Progenitor cell of endocrine pancreas (in vitro differentiated cells): ENCODE measurements around the gene PFKP. TPM values are rescaled to one million over a fixed set of nuclear protein-coding genes. Genes with fewer than 3 reads are reported as not detected.

Experiments
- DNase-seq: peaks from one replicate; pipeline ENCODE4 v3.0.0; 2021; ENCODE audit warnings: low spot score; ENCODE audit not compliant: unreplicated experiment
- H3K27ac Mint-ChIP-seq: 2 replicates; pipeline ENCODE4 v1.8.0; 2021; ENCODE audit warnings: mild to moderate bottlenecking, moderate library complexity, mixed read lengths
- H3K27me3 Mint-ChIP-seq: 2 replicates; pipeline ENCODE4 v1.8.0; 2021; ENCODE audit warnings: mixed read lengths
- H3K36me3 Mint-ChIP-seq: 2 replicates; pipeline ENCODE4 v1.8.0; 2022; ENCODE audit warnings: mixed read lengths; ENCODE audit not compliant: insufficient read depth
- H3K4me1 Mint-ChIP-seq: 2 replicates; pipeline ENCODE4 v1.8.0; 2021; ENCODE audit warnings: low read depth, mixed read lengths
- H3K4me3 Mint-ChIP-seq: 2 replicates; pipeline ENCODE4 v1.8.0; 2021; ENCODE audit warnings: low read depth, mild to moderate bottlenecking, moderate library complexity, mixed read lengths
- H3K9me3 Mint-ChIP-seq: 2 replicates; pipeline ENCODE4 v1.8.0; 2021; ENCODE audit warnings: low read depth, mixed read lengths
- total RNA-seq: library from RNA; stranded (reverse); gene quantifications from 2 replicates; pipeline ENCODE4 v1.2.1, GENCODE V29; 2021
- TF ChIP-seq, protein P1 (sequence below): fragments of 200-600 bp; sonication (generic); IDR thresholded peaks from one replicate; pipeline ENCODE4 v1.5.0; 2021; ENCODE audit warnings: antibody characterized with exemption, mild to moderate bottlenecking; ENCODE audit not compliant: unreplicated experiment

Gene PFKP
- total RNA-seq, 1 donor from 2014 or later = 4.8 TPM

DNA sequence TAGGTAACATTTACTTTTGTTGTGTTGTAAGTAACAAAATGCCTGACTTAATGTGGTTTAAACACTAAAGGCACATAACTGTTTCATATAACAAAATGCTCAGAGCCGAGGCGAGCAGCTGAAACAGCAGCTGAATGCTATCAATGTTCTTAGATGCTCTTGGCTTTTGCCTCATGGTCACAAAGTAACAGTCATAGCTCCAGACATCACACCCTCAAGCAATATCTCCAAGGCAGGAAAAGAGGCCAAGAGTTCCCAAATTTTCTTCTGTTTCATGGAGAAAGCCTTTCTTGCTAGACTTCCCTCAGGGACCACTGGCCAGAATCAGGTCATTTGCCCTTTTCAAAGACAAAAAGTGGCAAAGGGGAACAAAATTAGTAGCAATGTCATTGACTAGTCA lies 43.5 kb upstream of the PFKP start:
- Mint-ChIP-seq H3K27ac (no peak overlapping the region), H3K4me1 (no peaks in the 10 kb centered on the region), H3K4me3 (no peak overlapping the region), H3K9me3 (no peaks in the 10 kb centered on the region), H3K36me3 (no peaks in the 10 kb centered on the region), H3K27me3 (peaks cover 7% of the 10 kb centered on the region)
- DNase-seq = no peak
- TF ChIP-seq, protein P1, sequence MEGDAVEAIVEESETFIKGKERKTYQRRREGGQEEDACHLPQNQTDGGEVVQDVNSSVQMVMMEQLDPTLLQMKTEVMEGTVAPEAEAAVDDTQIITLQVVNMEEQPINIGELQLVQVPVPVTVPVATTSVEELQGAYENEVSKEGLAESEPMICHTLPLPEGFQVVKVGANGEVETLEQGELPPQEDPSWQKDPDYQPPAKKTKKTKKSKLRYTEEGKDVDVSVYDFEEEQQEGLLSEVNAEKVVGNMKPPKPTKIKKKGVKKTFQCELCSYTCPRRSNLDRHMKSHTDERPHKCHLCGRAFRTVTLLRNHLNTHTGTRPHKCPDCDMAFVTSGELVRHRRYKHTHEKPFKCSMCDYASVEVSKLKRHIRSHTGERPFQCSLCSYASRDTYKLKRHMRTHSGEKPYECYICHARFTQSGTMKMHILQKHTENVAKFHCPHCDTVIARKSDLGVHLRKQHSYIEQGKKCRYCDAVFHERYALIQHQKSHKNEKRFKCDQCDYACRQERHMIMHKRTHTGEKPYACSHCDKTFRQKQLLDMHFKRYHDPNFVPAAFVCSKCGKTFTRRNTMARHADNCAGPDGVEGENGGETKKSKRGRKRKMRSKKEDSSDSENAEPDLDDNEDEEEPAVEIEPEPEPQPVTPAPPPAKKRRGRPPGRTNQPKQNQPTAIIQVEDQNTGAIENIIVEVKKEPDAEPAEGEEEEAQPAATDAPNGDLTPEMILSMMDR = no peak

DNA sequence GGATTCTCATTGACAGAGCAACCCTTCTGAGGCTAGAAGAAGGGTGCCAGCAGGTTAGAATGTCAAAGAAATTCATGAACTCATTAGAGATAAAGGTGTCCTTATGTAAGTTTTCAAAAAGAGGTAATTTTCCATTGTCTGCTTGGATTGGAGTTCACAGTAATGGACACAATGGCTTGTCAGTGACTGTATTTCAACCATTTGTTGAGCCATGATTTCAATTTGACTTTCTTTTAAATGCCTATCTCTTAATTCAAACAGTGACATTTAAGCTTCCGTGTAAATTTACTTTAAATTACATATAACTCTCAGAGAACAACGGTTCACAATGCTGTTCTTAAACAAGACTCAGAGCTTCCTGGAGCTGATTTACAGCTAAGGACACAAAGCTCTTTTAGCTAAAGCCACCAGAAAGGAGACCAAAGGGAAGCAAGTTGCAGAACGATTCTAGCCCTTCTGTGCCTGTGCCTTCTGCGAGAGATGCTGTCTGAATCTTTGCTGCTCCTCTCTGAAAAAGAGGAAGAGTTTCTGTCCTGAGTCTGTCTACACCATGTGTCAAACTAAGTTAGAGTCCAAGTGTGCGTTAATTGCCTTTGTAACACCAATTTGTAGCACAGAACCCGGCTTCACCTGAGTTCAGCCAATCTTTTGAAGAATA lies 42.2 kb upstream of the PFKP start:
- no peak for DNase-seq
- Mint-ChIP-seq H3K9me3 (no peaks in the 10 kb centered on the region), H3K27ac (no peak overlapping the region), H3K27me3 (peaks cover 7% of the 10 kb centered on the region), H3K4me1 (no peaks in the 10 kb centered on the region), H3K36me3 (no peaks in the 10 kb centered on the region), H3K4me3 (no peak overlapping the region)
- TF ChIP-seq, protein P1 = no peak

DNA sequence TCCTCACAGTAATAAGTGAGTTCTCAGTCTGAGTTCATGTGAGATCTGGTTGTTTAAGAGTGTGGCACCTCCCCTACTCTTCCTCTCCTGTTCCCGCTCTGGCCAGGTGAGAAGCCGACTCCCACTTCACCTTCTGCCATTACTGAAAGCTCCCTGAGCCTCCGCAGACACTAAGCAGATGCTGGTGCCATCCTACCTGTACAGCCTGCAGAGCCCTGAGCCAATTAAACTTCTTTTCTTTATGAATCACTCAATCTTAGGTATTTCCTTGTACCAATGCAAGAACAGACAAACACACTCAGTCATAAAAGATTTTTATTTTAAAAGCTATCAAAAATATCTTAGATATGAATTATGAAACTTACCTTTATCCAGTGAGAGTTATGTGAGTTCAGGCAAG lies 39.5 kb upstream of the PFKP start:
- no peaks in the 10 kb centered on the region for H3K4me1 Mint-ChIP-seq
- no peaks in the 10 kb centered on the region for H3K9me3 Mint-ChIP-seq
- TF ChIP-seq, protein P1 = no peak
- DNase-seq = no peak
- H3K27me3 Mint-ChIP-seq = no peaks in the 10 kb centered on the region
- no peak overlapping the region for H3K27ac Mint-ChIP-seq
- no peak overlapping the region for H3K4me3 Mint-ChIP-seq
- H3K36me3 Mint-ChIP-seq = no peaks in the 10 kb centered on the region

DNA sequence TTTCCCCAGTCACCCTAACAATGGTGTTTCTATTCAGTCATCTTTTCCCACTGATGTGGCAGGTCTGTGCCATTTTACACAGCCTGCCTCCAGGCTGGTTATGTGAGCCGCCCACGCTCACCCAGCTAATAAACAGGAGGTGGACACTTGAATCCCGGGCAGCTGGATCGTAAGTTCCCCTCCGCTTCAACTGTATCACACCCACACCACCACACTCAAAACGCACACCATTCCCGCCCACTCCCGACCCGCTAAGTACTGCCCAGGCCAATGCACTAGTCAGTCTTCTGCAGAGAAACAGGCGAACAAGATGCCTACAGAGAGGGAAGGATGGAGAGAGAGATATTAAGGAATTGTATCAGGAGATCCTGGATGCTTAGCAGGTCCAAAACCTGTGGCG lies 38.9 kb upstream of the PFKP start:
- Mint-ChIP-seq H3K36me3 (no peaks in the 10 kb centered on the region), H3K27me3 (no peaks in the 10 kb centered on the region), H3K4me3 (no peak overlapping the region), H3K4me1 (no peaks in the 10 kb centered on the region), H3K27ac (no peak overlapping the region), H3K9me3 (no peaks in the 10 kb centered on the region)
- TF ChIP-seq, protein P1 = no peak
- no peak for DNase-seq

DNA sequence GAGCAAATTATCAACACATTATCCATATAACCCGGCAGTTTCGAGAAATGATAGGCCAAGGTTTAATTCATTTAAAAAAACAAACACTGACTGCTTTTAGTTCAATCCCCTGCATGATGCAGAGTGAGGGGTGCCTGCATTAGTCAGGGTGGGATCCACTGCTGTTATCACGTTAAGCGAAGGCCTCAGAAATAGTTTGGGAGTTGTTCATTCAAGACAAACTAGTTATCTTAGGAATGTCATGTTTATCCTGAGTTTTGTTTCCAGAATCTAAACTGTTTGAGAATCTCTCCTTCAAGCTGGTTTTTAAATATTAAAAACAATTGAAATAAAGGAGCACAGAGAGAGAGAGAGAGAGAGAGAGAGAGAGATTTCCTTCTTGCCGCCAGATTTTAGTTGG lies 36.6 kb upstream of the PFKP start:
- DNase-seq = no peak
- H3K36me3 Mint-ChIP-seq = no peaks in the 10 kb centered on the region
- no peaks in the 10 kb centered on the region for H3K9me3 Mint-ChIP-seq
- no peaks in the 10 kb centered on the region for H3K4me1 Mint-ChIP-seq
- H3K4me3 Mint-ChIP-seq = no peak overlapping the region
- H3K27me3 Mint-ChIP-seq = peaks cover 3% of the 10 kb centered on the region
- H3K27ac Mint-ChIP-seq = no peak overlapping the region
- TF ChIP-seq, protein P1 = no peak
